Kidney (tissue), 14 donors: ENCODE data around the gene FER. TPM values are rescaled to one million over a fixed set of nuclear protein-coding genes. Genes with fewer than 3 reads are reported as not detected.

Source experiments
- DNase-seq, 5 donors: peaks; one replicate each; pipeline ENCODE4 v3.0.0-alpha.2; 2013 to 2020
- FAIRE-seq: peaks from 2 replicates; lab custom pipeline; 2012; peaks lifted over from hg19 to GRCh38; lab: Jason Lieb, UNC
- H3K27ac ChIP-seq, 2 donors: one replicate each; pipeline ENCODE4 v1.7.0; 2013; ENCODE audit warnings: low read depth in 2 of 2, low read length in 2 of 2, inconsistent platforms in 1 of 2
- H3K27me3 ChIP-seq: one replicate; pipeline ENCODE4 v1.7.1; 2013; ENCODE audit warnings: low read length, inconsistent platforms; ENCODE audit not compliant: control insufficient read depth, insufficient read depth
- H3K36me3 ChIP-seq, 3 donors: one replicate each; pipeline versions ENCODE4 v1.7.0 to v1.7.1; 2013; ENCODE audit warnings: low read length in 3 of 3, control low read depth in 1 of 3, inconsistent platforms in 1 of 3; ENCODE audit not compliant: insufficient read depth in 3 of 3, control insufficient read depth in 2 of 3
- H3K4me1 ChIP-seq, 3 donors: one replicate each; pipeline versions ENCODE4 v1.7.0 to v1.7.1; 2013; ENCODE audit warnings: low read length in 3 of 3, inconsistent platforms in 1 of 3, low read depth in 1 of 3; ENCODE audit not compliant: control insufficient read depth in 2 of 3, insufficient read depth in 2 of 3
- H3K4me3 ChIP-seq, 3 donors: one replicate each; pipeline versions ENCODE4 v1.7.0 to v1.8.1; 2013; ENCODE audit warnings: low read length in 3 of 3, control low read depth in 1 of 3, inconsistent platforms in 1 of 3
- H3K9ac ChIP-seq, 3 donors: one replicate each; pipeline versions ENCODE4 v1.7.0 to v1.7.1; 2013; ENCODE audit warnings: low read length in 3 of 3, control low read depth in 1 of 3, inconsistent platforms in 1 of 3
- H3K9me3 ChIP-seq, 3 donors: one replicate each; pipeline versions ENCODE4 v1.7.0 to v1.7.1; 2013; ENCODE audit warnings: low read length in 3 of 3, control low read depth in 1 of 3, inconsistent platforms in 1 of 3; ENCODE audit not compliant: control insufficient read depth in 2 of 3, insufficient read depth in 1 of 3
- CTCF ChIP-seq: IDR thresholded peaks from 3 replicates; pipeline ENCODE4 v1.5.1; 2012; ENCODE audit warnings: mild to moderate bottlenecking, moderate library complexity, borderline replicate concordance; ENCODE audit not compliant: insufficient read depth; ENCODE audit errors: extremely low read depth
- intact Hi-C: fragments of 100-400 bp; cut with DNase I; formaldehyde crosslinking; loops from one replicate; pipeline ENCODE4 v1.11.1; 2022
- polyA plus RNA-seq: library from polyadenylated mRNA; stranded (reverse); fragments of 350-450 nt; fragmentation: Illumina TruSeq; extraction: RNeasy Lipid Tissue Mini Kit (QIAGEN cat#74804); gene quantifications from one replicate; pipeline ENCODE4 v1.2.3, GENCODE V29; 2014; ENCODE audit warnings: low read depth, low replicate concordance; ENCODE audit not compliant: insufficient read depth
- total RNA-seq: library from RNA; stranded (reverse); fragmentation: NEBNext Ultra II Directional; extraction: Animal tissue kit (Norgen Biotek cat#: 25700); gene quantifications from one replicate; pipeline ENCODE4 v1.2.1, GENCODE V29; 2021
- donor health status: control.
- donor health status: control.
- donor health status: control.
- donor health status: control.
- donor health status: control.
- donor health status: DM: yes; HTN: yes; CAD: no.
- donor health status: Normal renal cell carcinoma (clear cell type).

The FER gene
- total and polyA plus RNA-seq, 2 donors from 2014 or later = 2.1 to 38.2 TPM

GRCh38 chr5:109234381-109234780, 486.7 kb downstream of the FER start:
- no peak for FAIRE-seq
- H3K27ac ChIP-seq = no peak overlapping the region
- TF ChIP-seq CTCF = no peak
- no peaks in the 10 kb centered on the region for H3K27me3 ChIP-seq
- H3K9me3 ChIP-seq = peaks cover 0 to 12% (median 0%) of the 10 kb centered on the region in 3 donors
- intact Hi-C loops = no loop called here
- no peak overlapping the region for H3K9ac ChIP-seq
- no peaks in the 10 kb centered on the region for H3K36me3 ChIP-seq
- no peak overlapping the region for H3K4me3 ChIP-seq
- no peaks in the 10 kb centered on the region for H3K4me1 ChIP-seq
- no peak for DNase-seq

- peaks cover 0 to 9% (median 0%) of the 10 kb centered on the region in 3 donors for H3K9me3 ChIP-seq
- no peak for TF ChIP-seq CTCF
- H3K27ac ChIP-seq = no peak overlapping the region
- no peaks in the 10 kb centered on the region for H3K4me1 ChIP-seq
- no peak overlapping the region for H3K4me3 ChIP-seq
- H3K36me3 ChIP-seq = no peaks in the 10 kb centered on the region
- FAIRE-seq = no peak
- intact Hi-C loops = no loop called here
- H3K9ac ChIP-seq = no peak overlapping the region
- DNase-seq = no peak
- H3K27me3 ChIP-seq = no peaks in the 10 kb centered on the region
Observed at GRCh38 chr5:109239456-109239855, 491.8 kb downstream of the FER start.

- Histone ChIP-seq H3K4me1 (no peaks in the 10 kb centered on the region), H3K4me3 (no peak overlapping the region), H3K27me3 (no peaks in the 10 kb centered on the region), H3K9ac (no peak overlapping the region), H3K36me3 (no peaks in the 10 kb centered on the region), H3K9me3 (peaks cover 0 to 11% (median 4%) of the 10 kb centered on the region in 3 donors), H3K27ac (no peak overlapping the region)
- no peak for DNase-seq
- intact Hi-C loops = no loop called here
- TF ChIP-seq CTCF = no peak
- FAIRE-seq = no peak
Observed at GRCh38 chr5:109242518-109242917, 494.8 kb downstream of the FER start.

GRCh38 chr5:109246395-109246794, 498.7 kb downstream of the FER start:
- Histone ChIP-seq H3K9ac (no peak overlapping the region), H3K36me3 (no peaks in the 10 kb centered on the region), H3K27ac (no peak overlapping the region), H3K4me3 (no peak overlapping the region), H3K9me3 (peaks cover 0 to 11% (median 4%) of the 10 kb centered on the region in 3 donors), H3K4me1 (no peaks in the 10 kb centered on the region), H3K27me3 (no peaks in the 10 kb centered on the region)
- TF ChIP-seq CTCF = no peak
- no peak for DNase-seq
- intact Hi-C loops = no loop called here
- no peak for FAIRE-seq
